GM21786 (cell line): ENCODE results near the gene ANKRD44.
"Not testable (repeated sequence)": the region's sequence is repeated elsewhere in the genome, so short reads cannot be mapped to it uniquely, and the experiment has no call there.

ENCODE experiments used
- ATAC-seq: cut with Tn5 transposase; IDR thresholded peaks from one replicate; pipeline ENCODE4 v1.9.1; 2021; ENCODE audit not compliant: unreplicated experiment

The ANKRD44 gene

DNA sequence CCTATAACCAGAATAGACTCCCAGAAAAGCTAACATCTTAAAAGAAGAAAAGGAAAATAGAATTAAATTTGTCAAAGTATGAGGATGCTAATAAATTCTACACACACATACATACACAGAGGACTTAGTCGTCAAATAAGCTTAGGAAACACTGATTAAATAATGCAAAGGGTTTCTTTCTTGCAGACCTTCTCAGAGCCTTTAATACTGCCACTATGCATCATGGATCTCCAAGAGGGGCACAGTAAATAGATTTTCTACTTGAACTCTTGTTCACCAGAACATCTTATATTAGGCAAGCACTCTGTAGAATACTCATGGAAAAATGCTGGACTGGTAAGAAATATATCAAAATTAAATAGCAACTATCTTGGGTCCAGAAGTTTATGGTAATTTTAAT is 69.4 kb downstream of the ANKRD44 start:
- ATAC-seq = no peak

DNA sequence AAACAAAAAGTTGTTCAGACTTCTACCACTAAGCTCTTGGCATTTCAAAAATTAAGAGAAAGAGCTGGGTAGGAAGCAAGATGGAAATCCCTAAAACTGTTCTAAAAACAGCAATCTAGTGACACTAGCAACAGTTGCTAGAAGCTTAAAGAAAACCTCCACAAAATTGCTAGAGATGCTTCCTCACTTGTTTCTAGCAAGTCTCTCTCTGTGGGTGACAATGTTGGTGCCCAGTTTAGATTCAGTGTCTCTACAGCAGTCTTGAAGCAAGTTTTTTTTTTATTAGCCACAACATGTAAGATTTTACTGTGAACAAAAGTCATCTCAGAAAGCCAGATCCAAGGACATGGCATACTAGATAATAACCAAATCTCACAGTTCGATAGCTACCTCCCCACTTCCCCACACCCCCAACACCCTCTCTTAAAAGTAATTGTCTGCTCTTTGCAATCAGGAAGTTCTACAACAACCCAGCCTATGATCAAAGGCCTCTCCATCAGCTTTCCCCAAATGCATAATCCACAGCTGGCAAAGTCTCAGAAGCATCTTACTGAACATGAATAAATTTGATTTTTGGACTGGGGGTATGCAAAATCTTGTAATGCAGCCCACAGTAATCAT is 70.0 kb downstream of the ANKRD44 start:
- ATAC-seq = no peak

DNA sequence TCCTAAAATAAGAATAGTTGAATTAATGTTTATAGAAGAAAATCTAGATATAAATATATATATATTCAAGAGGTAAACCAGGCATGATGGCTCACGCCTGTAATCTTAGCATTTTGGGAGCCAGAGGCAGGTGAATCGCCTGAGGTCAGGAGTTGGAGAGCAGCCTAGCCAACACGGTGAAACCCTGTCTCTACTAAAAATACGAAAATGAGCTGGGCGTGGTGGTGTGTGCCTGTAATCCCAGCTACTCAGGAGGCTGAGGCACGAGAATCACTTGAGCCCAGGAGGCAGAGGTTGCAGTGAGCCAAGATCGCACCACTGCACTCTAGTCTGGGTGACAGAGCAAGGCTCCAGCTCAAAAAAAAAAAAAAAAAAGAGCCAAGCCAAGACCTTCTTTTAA is 70.6 kb downstream of the ANKRD44 start:
- not testable (repeated sequence) for ATAC-seq

DNA sequence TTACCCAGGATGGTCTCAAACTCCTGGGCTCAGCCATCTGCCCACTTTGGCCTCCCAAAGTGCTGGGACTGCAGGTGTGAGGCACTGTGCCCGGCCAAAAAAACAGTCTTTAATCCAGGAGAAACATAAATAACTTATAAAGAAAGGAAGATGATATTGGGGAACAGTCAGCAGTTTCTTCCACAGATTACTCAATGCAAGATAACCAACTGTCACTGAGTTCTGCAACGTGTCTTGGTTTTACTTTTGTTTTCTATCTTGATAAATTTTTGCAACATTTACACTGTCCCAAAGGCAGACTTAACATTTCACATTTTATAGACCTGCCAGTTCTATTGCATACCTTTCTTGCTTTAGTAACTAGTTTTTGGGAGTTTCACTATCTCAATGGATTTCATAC is 71.1 kb downstream of the ANKRD44 start:
- peak; percentile 70 for ATAC-seq

DNA sequence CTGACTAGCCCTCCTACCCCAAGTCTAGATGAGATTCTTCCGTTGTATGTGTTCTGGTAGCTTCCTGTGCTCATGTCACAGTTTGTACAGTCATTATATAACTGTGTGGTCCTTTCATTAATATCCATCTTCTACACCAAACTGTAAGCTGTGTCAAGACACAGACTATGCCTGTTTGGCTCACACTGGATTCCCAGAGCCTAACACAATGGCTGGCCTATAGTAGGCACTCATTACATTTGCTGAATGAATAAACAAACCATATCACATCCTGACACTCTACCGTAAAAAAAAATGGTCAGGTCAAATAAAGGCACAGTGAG is 72.6 kb downstream of the ANKRD44 start:
- ATAC-seq = peak; percentile 42

DNA sequence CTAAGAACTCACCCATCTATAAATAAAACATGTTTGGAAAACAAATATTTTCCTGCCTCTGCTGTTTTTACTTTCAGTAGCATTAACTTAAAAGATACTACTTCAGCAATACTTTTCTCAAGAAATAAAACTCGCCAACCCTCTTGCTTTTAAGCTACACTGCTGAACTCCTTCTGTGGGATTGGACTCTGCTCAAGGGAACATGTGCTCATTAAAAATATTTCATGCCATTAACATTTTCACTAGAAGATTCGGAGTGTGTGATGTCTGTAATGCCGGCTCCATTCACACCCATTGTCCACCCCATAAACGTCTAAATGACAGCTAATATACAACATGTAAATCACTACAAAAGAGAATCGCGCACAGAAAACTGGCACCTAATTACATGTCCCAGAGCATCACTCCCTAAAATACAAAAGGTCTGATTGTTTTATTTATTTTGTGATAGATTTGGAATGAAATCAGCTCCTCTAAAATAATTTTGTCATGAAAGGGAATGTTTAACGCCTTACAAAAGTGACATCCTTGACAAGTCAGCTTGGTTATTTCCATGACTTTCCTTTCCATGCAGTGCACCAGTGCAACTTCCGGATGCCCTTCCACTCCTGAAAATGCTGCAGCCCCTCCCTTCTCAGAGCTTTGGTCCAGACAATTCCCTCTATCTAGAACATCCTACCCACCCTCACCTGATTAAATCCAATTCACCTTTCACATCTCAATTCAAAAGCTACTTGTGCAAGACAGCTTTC is 73.1 kb downstream of the ANKRD44 start:
- ATAC-seq = no peak

DNA sequence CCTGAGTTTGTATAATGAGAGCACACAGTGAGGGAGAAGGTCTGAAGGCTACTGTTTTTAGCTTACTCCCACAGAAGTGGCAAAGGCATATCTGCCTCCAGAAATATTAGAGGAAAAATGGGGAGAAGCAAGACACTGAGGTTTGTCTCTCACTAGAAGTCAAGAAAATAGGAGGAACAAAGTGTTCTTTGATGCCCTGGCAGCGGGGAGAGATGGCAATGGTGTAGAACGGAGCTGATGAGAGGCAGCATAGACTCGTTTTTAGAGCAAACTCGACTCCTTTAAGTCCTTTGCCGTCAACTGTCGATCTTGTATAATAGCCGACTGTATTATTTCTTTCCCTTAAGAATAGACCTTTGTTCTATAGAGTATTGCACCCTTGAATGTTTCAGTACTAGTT is 73.8 kb downstream of the ANKRD44 start:
- ATAC-seq = no peak

DNA sequence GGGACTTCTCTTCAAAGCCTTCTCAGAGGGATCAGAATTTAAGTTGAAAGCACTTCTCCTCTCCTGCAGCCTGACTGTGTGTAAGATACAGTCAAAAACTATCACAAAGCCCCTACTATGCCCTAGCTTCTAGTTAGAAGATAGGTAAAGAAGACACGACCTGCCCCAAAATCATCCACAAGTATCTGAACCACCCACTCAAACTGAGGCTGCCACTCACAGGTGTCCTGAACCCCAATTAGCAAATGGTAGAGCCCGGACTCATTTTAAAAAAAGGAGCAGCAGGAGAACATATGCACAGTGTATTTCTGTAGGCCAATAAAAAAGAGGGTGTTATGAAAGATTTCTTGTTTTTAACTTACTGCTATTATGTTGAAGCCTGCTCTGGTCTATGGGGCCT is 74.4 kb downstream of the ANKRD44 start:
- ATAC-seq = no peak

DNA sequence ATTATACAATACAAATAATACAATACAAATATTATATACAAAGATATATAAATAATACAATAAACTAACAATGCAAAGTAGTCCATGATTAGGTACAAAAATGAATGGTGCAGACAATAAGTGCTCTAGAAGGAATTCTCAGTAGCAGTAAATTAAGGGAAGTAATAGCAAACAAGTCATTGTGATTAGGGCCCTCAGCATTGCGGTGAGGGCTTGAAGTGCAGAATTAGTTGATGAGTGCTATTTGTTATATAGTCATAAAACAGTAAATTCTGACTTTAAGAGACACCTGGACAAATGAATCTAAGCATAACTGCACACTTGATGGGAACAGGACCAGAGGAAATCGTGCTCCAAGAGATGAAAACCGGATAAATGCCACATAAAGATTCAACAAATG is 74.9 kb downstream of the ANKRD44 start:
- ATAC-seq = no peak

DNA sequence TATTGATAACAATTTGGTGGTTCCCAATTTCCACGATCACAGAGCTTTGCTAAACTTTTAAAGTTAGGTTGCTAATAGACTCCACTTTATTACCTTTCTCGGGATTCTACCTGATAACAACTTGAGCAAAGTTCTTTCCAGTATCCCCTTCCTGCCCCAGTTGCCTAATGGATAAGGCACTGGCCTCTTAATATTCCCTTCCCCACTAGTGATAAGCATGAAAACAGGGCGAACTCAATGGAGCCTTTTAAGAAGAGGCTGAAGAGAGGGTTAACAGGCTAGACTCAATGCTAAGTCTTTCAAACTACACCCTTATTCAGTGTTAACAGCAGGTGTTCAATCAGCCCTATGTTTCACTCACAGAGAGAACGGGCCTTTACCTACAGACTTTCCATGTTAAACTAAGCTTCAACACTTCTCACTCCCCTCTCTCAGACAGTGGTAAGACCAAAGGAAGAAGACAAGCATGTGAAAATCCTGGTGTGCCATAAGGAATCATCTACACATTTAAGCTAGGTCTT is 75.8 kb downstream of the ANKRD44 start:
- no peak for ATAC-seq

DNA sequence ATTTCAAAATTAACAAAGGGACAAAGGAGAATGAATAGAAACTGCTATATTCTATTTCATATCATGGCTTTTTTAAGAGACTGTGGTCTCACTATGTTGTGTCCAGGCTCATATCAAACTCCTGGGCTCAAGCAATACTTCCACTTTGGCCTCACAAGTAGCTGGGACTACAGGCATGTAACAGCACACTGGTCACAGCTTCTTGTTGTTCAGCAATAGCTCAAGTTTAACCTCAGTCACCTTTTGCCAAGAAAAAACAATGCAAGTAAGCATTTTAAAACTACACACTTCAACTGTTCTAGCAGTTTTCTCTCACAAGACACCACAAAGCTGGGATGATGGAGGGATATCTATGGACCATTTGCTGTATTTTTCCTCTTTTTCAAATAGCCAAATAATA is 77.1 kb downstream of the ANKRD44 start:
- ATAC-seq = no peak

DNA sequence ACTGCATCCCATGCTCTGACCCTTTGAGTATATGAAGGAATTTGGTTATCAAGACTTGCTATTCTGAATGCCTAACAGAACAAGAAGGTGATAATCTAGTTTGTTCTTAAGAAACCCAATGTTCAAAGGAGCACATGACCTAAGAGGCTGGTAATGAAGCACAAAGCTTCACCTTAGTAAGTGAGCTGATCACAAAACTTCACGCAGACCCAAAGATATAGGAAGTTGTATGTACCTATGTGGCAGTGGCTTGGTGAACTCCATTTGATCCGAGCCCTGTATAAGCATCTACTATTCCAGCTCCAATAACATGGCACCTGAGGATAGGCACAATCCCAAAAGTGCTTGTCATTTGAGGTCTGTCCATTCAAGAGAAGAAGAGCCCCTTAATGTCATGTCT is 78.6 kb downstream of the ANKRD44 start:
- ATAC-seq = no peak

DNA sequence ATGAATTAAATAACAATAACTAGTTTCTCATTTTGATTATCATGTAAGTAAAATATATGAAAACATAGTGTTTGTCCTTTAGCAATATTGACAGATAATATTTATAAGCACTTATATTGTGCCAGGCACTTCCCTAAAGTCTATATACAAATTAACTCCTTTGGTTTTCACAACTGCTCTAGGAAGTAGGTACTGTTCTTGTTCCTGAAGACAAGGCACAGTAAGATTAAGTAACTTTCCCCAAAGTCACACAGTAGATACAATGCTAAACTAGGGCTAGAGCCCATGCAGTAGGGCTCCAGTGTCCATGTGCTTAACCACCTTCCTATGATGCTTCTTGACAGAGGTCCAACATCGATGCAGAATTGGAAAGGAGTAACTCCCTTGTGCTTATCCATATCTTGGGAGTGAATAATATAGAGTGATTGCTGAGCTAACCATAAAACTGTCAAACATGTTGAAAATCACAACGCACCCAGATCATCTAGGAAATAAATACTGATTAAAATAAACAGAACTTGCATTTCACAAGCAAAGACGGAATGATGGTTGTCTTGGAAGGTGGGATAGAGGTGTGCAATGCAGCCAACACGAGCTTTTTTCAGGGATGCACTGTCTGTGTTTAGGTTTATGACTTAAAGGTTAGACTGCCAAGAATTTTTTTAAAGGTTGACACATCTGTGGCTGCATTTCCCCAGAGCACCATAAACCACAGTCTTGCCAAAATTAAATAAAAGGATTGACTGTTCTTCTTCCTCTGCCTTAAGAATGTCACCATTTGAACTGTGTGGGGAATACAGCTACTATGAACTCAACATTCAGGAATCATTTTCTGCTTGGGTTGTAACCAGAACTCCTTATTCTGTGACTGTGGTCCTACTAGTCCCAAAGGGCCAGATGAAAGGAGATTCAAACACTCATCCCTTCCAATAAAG is 80.8 kb downstream of the ANKRD44 start:
- no peak for ATAC-seq

DNA sequence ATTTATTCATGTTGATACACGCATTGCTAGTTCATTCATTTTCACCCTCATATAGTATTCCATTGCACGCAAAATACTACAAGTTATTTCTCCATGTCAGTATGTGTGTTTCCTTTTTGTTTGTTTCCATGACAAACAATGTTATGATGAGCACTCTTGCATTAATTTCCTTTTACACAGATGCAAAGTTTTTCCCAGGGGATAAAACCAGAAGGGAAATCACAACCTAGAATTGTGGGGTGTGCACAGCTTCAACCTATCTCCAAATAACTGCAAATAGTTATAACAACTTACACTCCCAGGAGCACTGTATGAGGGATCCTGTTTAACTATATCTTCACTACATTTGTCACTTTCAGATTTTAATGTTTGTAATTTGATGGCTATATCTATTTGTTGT is 87.1 kb downstream of the ANKRD44 start:
- ATAC-seq = no peak

DNA sequence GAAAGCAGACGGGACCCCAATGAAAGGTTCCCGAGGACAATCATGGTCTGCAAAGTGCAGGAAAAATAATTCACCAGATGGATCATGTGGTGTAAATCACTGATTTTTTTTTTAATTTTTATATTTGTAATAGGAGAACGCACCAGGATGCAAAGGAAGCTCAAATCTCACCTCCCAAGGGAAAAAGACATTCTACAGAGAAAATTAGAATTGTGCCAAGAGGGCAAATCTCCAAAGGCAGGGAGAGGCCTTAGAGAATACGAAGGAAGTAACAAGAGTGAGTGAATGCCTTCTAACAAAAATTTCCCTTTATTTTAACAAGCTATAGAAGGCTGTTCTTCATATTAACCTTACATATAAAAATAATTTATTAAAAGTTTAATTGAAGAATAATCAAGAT is 90.9 kb downstream of the ANKRD44 start:
- ATAC-seq = no peak

DNA sequence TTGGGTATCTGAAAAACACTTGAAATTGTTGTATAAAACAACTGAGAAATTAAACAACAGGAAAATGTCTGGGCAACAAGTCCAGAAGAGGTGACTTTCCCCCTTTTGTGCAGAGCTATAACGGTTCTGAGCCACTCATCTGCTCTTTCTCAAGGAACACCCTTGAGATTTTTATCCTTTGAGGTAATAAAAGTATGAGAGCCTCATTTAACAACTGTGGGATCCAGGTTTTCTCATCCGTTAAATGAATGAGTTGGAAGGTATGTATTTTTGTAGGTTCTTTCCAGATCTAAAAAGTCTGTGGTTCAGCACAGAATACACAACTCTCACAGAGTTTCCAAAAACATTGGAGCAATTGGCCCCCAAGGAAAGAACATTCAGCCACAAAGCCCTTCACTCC is 93.0 kb downstream of the ANKRD44 start:
- no peak for ATAC-seq

DNA sequence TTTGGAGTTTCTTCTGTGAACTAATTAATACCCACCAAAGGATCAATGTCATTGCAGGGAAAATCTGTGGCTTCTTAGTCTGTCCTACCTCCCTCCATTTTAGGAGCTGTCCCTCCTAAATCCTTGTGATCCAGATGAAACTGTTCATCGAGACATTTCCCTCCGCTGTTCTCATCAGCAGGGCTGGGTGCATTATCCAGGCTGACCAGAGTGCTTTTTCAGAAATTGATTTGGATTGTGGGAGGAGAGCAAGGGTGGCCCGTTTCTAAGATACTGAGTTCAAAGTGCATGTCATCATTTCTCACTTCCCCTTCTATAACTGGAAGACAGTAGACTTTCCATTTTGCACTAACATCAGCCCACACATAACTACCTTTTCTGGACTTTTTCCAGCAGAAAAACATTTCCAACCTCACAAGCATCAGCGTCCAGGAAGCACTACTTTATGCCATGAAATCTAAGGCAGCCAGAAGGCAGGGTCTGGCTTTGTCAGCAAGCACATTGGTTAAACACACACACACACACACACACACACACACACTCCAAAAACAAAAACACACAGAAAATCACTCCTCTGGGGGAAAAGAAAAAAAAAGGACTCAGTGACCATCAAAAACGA is 94.1 kb downstream of the ANKRD44 start:
- peak; percentile 55 for ATAC-seq

DNA sequence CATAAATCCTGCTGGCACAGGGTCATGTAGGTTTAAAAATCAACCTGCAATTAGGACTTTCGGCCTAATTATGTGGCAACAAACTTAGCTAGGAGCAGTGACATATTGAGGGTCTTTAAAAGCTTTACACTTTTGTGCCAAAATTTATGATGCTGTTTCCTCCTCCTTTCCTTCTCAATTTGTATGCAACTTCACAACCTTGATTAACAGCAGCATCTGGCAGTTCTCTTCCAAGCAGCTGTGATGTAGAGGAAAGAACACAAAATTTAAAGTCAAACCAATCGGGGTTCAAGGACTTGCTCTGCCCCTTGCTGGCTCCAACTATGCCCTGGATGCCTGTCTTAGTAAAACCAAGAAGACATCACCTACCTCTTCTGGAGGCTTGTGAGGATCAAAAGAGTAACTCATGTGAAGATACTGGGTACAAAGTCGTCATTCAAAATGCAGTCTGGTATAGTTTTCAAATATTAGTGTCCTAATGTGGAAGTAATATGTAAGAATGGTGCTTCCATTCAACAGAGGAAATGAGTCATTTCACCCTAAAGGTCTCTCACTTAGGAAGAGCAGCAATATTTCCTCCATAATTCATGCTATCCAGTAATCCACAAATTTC is 94.7 kb downstream of the ANKRD44 start:
- ATAC-seq = peak; percentile 27

DNA sequence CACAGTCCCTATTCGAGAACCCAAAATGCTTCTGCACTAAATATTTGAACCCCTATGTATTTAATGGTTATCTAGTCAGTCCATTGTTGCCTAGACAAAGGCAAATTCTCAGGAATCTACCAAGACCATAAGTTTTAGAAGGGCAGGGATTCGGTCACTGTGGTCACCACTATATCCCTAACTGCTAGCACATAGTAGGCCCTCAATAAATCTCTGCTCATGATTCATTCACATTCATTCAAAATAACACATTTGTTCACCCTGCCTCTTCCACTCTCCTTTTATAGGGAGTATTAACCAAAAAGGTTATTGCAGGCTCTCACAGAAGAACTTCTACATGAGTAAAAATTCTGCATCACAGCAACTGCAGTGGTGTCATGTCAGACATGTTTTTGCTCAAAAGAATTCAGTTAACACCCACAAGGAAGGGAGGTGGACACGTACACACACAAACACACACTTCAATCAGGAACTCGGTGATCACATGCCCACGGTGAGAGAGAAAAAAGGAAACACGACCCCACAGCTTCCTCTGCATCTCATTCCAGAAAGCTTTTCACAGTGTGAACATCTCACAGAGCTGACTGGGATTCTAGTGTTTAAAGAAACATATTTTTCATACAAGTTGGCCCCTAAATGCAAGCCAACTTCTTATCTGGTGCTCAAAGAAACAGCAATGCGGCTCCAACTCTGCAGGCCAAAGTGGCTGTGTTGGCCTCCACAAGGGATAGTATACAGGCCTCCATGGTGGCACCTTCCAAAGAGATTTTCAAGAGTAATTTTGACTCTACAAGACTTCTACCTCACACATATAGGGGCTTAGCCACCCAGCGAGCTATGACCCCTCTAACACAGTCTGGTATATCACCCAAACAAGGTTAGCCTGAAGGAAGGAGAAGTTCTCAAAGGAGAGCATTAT is 98.0 kb downstream of the ANKRD44 start:
- no peak for ATAC-seq

DNA sequence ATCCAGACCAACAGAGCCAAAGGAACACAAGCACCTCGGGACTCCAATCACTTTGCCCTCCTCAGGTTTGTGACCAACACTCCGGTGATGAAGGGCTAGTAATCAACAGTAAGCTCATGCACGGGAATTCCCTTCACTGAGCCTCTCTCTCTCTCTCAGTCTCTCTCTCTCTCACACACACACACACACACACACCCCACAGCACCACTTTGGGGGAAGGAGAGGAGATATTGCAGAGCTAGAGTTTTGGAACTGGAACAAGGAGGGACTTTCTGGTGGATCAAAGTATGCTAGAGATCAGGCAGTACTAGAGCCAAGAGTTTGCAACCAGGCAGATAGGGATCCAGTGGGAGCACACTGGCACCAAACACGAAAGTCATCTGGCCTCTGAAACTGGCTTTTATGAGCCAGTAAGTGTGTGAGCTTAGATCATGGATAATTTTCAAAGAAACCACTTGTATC is 98.7 kb downstream of the ANKRD44 start:
- ATAC-seq = no peak
